Activated effector memory CD4-positive, alpha-beta T cell treated with anti-CD3 and anti-CD28 coated beads, Interleukin-2, amount 50 U/mL, for 16 hours (primary cell): ENCODE data around the gene RPTOR.

Experiments
- DNase-seq: peaks from one replicate; pipeline ENCODE4 v3.0.0-alpha.2; 2020

The RPTOR gene

DNA sequence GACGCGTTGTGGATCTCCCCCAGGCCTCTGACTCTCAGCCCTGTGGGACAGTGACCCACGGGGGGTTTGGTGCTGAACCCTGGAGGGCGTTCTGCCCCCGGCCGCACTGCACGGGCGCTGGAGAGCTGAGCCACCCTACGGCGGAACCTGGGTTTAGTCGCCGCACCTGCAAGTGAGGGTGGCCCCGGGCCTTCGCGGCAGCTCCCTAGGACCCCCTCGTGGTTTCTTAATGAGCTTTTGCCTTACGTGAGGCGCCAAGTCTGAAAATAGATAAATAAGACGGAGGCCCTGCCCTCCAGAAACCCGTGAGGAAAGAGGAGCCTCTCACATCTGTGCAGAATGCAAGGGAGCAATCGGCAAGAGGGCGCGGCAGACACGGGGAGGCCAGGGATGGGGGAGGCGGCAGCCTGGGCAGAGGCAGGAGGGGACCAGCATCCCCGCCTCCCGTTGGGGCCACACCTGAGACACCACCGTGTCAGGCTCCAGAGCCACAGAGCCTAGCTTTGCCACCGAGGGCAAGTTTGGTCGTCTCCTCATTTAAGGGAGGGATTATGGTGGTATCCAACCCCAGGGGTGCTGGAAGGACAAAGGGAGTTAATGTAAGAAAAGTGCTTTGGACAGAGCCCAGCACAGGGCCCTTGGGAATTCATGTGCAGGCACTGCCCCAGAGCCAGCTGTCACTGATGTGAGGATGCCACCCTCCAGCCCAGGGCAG lies 293.8 kb downstream of the RPTOR start:
- no peak for DNase-seq

- no peak for DNase-seq
Observed at GRCh38 chr17:80839026-80839345, 294.3 kb downstream of the RPTOR start.

DNA sequence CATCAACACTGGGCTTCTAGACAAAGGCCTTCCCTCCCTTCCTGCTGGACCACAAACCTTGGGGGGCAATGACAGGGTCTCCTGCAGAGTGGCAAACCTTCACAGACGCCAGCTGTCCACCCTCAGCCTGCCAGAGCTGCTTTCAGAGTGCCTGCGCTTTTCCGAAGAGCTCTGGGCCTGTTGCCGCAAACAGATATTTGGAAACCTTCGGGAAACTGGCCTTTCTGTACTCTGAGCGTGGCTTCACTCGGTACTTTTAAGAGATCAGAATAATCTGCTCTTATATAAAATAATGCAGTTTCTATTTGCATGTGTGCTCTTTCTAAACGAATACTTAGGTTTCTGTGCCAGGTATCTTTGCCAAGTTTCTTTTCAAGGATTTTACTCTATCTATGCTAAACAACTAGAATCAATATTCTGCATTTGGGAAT lies 294.9 kb downstream of the RPTOR start:
- no peak for DNase-seq

GRCh38 chr17:80839970-80840369 lies 295.3 kb downstream of the RPTOR start:
- no peak for DNase-seq

GRCh38 chr17:80842456-80843013 lies 297.9 kb downstream of the RPTOR start:
- DNase-seq: no peak

DNA sequence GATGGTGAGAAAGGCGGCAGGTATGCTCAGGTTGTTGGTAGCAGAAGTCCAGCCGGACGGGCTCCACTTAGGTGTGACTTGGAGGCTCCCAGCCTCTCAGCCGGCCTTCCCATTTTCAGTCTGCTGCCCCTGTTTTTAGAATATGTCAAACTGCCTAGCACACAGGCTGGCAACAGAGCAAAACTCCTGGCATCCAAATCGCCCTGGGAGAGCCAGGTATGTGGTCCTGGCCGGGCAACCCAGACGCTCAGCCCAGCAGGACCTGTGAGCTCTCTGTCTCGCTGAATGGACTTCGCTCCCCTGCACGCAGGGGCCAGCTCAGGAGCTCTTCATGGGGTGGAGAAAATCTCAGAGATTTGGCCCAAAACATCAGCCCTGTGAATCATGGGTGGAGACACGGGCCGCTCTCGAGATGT lies 299.1 kb downstream of the RPTOR start:
- no peak for DNase-seq

DNA sequence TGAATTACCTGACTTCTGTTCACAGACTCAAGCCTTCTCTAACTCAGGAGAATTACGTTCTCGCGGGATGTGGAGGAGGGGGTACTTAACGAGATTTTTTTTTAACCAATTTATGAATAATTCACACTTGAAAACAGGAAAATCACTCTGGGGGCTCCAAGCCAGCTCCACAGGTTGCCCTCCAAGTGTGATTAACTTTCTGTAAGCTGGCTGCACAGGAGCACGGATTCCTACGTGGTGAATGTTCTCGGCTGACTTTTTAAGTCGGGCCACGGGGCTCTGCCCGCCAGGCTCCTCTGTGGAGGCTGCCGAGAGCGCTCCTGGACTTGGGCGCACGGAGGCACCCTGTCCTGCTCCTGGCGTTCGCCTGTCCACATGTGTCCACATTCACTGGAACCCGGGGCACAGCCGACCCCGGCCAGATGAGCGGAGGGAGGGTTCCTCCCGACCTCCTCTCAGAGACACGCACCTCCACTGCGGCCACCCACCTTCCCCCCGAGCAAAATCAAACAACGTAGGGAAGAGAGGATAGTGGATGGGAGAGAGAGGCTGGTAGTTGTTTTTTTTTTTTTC lies 299.9 kb downstream of the RPTOR start:
- no peak for DNase-seq

DNA sequence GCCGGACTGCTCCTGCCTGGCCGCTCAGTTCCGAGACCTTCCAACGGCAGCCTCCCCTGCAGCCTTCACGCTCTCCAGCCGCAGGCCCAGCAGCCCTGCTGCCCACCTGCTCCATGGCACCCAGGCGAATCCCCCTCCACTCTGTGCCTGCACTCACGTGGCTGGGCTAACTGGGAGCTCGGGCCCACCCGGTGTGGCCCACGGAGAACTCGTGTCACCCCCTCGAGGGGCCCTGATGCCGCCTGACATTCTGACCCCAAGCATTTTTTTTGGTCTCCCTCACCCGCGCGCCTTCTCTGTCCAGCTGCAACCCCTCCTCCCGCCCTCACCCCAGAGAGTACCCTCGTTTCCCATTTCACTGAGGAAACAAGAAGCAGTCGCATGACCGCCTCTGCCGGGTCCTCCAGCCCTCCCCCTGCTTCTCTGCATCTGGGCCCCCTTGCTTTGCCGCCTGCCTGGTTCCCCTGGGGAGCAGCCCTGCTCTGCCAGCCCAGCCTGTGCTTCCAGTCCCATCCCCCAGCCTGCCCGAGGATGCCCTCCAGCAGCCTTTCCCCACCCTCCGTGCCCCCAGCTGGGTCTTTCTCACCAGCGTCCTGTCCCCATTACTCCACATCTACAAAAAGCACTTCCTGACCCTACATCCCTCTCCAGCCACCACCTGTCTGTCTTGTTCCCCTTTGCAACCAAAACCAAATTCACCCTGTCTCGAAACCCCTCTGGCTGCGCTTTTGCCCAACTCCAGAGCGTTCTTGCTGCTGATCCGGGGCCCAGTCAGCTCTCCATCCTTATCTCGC lies 300.6 kb downstream of the RPTOR start:
- DNase-seq: no peak

DNA sequence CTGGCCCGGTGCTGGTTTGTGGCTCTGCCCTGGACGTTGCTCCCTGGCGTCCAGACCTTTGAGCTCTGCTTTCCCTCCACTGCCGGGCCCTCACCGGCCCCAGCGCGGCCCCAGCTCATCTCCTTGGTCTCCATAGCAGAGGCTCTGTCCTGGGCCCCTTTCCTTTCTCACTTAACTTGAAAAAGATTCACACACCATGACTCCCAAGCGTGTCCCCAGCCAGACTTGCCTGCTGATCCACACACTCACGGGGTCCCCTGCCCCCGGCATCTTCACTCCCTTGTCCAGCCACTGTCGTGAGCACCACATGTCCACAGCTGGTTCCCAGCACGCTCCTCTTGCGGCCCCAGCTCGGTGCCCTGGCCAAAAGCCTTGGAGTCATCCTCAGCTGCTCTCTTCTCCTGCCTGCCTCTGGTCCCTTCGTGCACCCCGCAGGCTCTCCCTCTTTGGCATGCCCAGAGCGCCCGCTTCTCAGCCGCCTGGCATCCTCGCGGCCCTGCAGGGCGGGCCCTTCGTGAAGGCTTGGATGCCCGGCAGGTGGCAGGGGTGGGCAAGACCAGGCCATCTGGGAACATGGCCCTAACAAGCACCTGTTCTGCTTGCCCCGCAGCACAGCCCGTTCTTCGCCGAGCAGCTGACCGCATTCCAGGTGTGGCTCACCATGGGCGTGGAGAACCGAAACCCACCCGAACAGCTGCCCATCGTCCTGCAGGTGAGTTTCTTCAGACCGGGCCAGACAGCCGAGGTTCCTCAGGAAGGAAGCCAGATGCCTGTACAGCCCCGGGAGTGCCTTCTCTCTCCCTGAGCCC lies 301.4 kb downstream of the RPTOR start:
- no peak for DNase-seq

GRCh38 chr17:80846932-80847331 lies 302.3 kb downstream of the RPTOR start:
- no peak for DNase-seq

DNA sequence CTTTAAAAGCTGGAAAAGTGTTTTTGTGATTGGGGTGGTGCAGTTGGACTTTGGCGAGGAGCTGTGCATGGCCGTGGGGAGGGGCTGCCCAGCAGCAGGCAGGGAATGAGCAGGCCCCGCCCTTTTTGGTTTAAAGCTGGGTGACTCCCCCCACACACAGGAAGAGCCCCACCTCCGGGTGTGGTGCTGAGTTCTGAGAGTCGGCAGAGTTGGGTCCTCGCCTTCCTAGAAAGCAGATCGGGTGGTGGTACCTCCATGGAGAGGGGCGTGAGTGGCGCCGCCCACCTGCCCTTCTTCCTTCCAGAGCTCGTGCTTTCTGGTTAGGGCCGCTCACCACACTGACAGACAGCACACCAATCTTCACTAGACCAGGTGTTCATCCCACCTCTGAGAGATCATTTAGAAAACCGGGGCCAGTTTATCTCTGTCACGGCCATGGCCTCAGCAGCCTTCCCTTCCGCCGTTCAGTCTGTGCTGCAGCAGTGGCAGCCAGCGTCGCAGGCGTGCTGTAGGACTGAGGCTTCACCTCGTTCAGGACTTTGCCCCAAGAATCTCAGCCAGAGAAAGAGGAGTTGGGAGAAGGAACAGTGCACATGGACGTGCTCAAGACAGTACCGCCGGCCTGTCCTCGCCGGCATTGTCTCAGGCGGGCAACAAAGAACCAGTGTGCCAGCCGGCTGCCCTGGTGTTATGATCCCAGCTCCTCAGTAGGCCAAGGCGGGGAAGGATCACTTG lies 303.0 kb downstream of the RPTOR start:
- peak; percentile 88 for DNase-seq

GRCh38 chr17:80848449-80849102 lies 303.9 kb downstream of the RPTOR start:
- DNase-seq: no peak

GRCh38 chr17:80849119-80849518 lies 304.5 kb downstream of the RPTOR start:
- DNase-seq: no peak

DNA sequence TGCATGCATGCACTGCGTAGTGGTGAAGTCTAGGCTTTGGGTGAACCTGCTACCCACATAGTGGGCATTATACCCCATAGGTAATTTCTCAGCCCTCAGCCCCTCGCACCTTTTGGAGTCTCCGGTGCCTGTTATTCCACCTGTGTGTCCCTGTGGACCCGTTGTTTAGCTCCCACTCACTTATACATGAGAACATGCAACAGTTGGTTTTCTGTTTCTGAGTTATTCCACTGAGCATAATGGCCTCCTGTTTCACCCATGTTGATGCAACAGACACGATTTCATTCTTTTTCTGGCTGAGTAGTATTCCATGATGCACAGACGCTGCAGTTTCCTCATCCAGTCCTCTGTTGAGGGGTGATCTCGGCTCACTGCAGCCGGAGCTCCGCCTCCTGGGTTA lies 305.5 kb downstream of the RPTOR start:
- DNase-seq: no peak

GRCh38 chr17:80850817-80851216 lies 306.2 kb downstream of the RPTOR start:
- no peak for DNase-seq

DNA sequence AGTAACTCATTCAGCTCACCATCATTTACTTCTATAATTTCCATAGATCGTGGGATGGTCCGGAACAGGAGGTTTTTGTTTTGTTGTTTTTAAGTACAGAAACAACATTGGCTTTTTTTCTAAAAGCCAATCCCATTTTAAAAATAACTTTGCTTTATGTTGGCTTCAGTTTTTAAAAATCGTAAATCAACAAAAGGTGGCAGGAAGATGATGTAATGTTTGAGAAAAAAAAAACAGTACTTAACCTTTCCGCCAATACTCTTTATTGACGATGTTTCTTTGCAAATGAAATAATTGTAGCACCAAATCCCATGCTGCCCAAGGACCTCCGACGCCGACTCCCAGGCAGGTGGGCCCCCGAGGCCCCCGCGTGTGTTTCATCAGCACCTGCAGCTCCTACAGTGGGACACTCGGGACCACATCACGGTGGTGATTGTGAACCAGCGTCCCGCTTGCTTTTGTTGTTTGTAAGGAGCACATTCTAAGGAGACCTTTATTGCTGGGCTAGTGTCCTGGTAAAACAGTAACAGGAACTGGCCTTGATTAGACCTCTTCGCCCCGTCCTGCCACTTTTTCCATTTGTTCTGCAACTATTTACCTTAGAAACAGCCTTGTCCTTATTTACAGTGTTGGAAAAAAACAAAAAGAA lies 306.8 kb downstream of the RPTOR start:
- DNase-seq: no peak

GRCh38 chr17:80852476-80853015 lies 307.9 kb downstream of the RPTOR start:
- no peak for DNase-seq

DNA sequence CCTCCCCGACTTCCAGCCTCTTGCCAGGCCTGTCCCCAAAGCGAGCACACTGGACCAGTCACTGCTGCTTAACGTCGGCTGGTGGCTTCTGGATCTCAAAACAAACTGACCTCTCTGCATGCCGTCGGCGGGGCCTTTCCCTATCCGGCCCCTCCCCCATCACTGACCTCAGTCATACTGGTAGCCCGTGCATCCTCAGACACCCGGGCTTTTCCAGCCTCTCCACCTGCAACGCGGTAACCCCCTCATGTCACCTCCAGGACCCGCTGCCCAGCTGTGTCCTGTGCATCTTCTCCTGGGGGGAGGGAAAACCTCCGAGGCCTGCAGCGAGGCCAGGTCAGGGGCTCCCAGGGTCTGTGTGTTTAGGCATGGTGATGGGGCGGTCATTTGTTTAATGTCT lies 308.4 kb downstream of the RPTOR start:
- no peak for DNase-seq

GRCh38 chr17:80854220-80854619 lies 309.6 kb downstream of the RPTOR start:
- no peak for DNase-seq

- no peak for DNase-seq
Observed at GRCh38 chr17:80855196-80855947, 310.7 kb downstream of the RPTOR start.
